ENCODE data around the gene MRPL54.

The MRPL54 gene

DNA sequence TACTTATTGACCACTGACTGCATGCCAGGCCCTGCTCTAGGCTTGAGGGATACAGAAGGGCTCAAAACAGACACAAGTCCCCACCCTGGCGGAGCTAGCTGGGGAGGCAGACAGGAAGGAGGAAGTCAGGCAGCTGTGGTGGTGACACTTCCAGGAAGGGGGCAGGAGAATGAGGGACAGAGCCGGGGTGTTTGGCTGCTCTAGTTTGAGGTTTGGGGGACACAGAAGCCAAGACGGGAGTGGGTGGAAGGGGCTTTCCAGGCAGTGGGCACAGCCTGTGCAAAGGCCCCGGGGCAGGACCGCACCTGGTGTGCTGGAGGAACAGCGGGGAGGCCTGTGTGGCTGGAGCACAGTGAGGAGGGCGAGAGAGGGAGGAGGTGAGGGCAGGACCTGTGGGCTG is 4.0 kb downstream of the MRPL54 start:
- no peaks in the 10 kb centered on the region for H3K36me3 ChIP-seq (ENCODE audit: control insufficient read depth, insufficient read depth, low read length)
- H3K56ac ChIP-seq (ENCODE audit: low read length): no peak overlapping the region
- H3K4me3 ChIP-seq (ENCODE audit: low read length): no peak overlapping the region
- H3K23ac ChIP-seq (ENCODE audit: low read length): no peak overlapping the region
- H3K4me2 ChIP-seq (ENCODE audit: low read length): no peak overlapping the region
- no peaks in the 10 kb centered on the region for H3K79me2 ChIP-seq (ENCODE audit: control insufficient read depth, insufficient read depth, low read length)
- no peaks in the 10 kb centered on the region for H3K79me1 ChIP-seq (ENCODE audit: low read length)
- H3K4ac ChIP-seq (ENCODE audit: low read depth, low read length): no peak overlapping the region
- H2BK120ac ChIP-seq (ENCODE audit: low read depth, low read length): no peak overlapping the region
- no peaks in the 10 kb centered on the region for H3K27me3 ChIP-seq (ENCODE audit: insufficient read depth, low read length, poor library complexity)
- no peak overlapping the region for H2AK5ac ChIP-seq (ENCODE audit: low read length)
- H3K9ac ChIP-seq (ENCODE audit: low read length): no peak overlapping the region
- no peak overlapping the region for H2BK15ac ChIP-seq (replicated peaks; ENCODE audit: low read depth)
- no peaks in the 10 kb centered on the region for H3K4me1 ChIP-seq (ENCODE audit: control insufficient read depth, low read depth, low read length)
- no peak for DNase-seq
- no CpG with 5 or more reads among the region's 7 CpGs for WGBS (ENCODE audit: extremely low coverage, insufficient coverage, low lambda C conversion rate)
- no peak overlapping the region for H4K5ac ChIP-seq (ENCODE audit: low read length)
- no peak overlapping the region for H3K27ac ChIP-seq (ENCODE audit: low read depth, low read length)
- no peak overlapping the region for H4K8ac ChIP-seq (ENCODE audit: low read depth, low read length)
- no peak overlapping the region for H3K18ac ChIP-seq (ENCODE audit: low read length)
- H2BK5ac ChIP-seq (ENCODE audit: low read length): no peak overlapping the region

DNA sequence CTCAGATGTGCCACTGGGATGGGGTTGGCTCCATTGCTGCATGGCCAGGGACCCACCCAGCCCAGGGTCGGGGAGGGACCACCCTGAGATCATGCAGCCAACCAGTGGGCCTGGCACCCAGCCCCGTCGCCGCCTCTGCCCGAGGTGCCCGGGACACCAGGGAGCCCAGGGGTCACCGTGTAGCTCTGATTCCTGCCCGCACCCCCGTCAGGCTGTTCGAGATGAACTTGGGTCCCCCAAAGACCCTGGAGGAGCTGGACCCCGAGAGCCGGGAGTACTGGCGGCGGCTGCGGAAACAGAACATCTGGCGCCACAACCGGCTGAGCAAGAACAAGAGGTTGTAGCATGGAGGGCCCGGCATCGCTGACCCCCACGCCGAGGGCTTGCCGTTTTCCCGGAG is 4.6 kb downstream of the MRPL54 start:
- Histone ChIP-seq H3K18ac (ENCODE audit: low read length) (no peak overlapping the region), H2BK15ac (replicated peaks; ENCODE audit: low read depth) (no peak overlapping the region), H3K23ac (ENCODE audit: low read length) (no peak overlapping the region), H3K56ac (ENCODE audit: low read length) (no peak overlapping the region), H3K27ac (ENCODE audit: low read depth, low read length) (no peak overlapping the region), H3K9ac (ENCODE audit: low read length) (no peak overlapping the region), H3K4ac (ENCODE audit: low read depth, low read length) (no peak overlapping the region), H3K27me3 (ENCODE audit: insufficient read depth, low read length, poor library complexity) (no peaks in the 10 kb centered on the region), H2AK5ac (ENCODE audit: low read length) (no peak overlapping the region), H3K79me2 (ENCODE audit: control insufficient read depth, insufficient read depth, low read length) (no peaks in the 10 kb centered on the region), H3K79me1 (ENCODE audit: low read length) (no peaks in the 10 kb centered on the region), H4K5ac (ENCODE audit: low read length) (no peak overlapping the region), H3K4me1 (ENCODE audit: control insufficient read depth, low read depth, low read length) (no peaks in the 10 kb centered on the region), H4K8ac (ENCODE audit: low read depth, low read length) (no peak overlapping the region), H3K4me3 (ENCODE audit: low read length) (no peak overlapping the region), H2BK5ac (ENCODE audit: low read length) (no peak overlapping the region), H3K36me3 (ENCODE audit: control insufficient read depth, insufficient read depth, low read length) (no peaks in the 10 kb centered on the region), H3K4me2 (ENCODE audit: low read length) (no peak overlapping the region), H2BK120ac (ENCODE audit: low read depth, low read length) (no peak overlapping the region)
- DNase-seq: no peak
- no CpG with 5 or more reads among the region's 23 CpGs for WGBS (ENCODE audit: extremely low coverage, insufficient coverage, low lambda C conversion rate)

DNA sequence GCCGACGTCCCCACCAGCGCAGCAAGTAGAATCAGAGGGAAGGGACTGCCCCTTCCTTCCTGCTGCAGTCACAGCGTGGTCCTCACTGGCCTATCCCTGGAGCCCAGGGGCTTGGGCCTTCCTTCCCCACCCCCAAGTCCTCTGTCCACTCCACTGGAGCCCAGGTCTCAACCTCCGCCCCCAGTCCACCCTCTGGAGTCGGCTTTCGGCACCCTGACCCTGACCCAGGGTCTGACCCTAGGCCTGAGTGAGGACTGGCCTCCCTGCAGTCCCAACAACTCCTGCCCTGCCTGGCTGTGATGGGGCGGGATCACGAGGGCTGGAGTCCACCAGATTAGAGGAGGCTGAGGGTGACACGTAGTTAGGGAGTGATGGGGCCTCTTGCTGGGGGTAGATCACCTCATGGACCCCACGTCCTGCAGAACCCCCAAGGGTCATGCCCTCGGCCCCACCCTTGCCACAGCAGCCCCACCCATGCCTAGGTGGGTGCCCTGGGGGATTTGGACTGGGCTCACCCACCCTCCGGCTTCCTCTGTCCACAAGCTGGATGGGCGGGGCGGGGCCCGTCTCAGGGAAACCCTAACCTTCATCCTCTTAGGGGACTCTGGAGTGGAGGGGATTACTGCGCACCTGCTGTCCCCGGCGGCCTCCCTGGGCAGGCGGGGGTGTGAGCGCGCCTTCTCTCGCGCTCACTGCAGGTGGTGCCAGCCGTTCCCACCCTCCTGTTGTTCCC is 5.7 kb downstream of the MRPL54 start:
- H3K4me2 ChIP-seq (ENCODE audit: low read length): no peak overlapping the region
- DNase-seq: no peak
- H3K23ac ChIP-seq (ENCODE audit: low read length): no peak overlapping the region
- H3K79me2 ChIP-seq (ENCODE audit: control insufficient read depth, insufficient read depth, low read length): no peaks in the 10 kb centered on the region
- no peak overlapping the region for H3K18ac ChIP-seq (ENCODE audit: low read length)
- no peak overlapping the region for H3K27ac ChIP-seq (ENCODE audit: low read depth, low read length)
- no peaks in the 10 kb centered on the region for H3K36me3 ChIP-seq (ENCODE audit: control insufficient read depth, insufficient read depth, low read length)
- H2BK120ac ChIP-seq (ENCODE audit: low read depth, low read length): no peak overlapping the region
- H3K9ac ChIP-seq (ENCODE audit: low read length): no peak overlapping the region
- no peak overlapping the region for H2BK15ac ChIP-seq (replicated peaks; ENCODE audit: low read depth)
- no peak overlapping the region for H3K56ac ChIP-seq (ENCODE audit: low read length)
- H4K5ac ChIP-seq (ENCODE audit: low read length): no peak overlapping the region
- H3K27me3 ChIP-seq (ENCODE audit: insufficient read depth, low read length, poor library complexity): no peaks in the 10 kb centered on the region
- H3K4me3 ChIP-seq (ENCODE audit: low read length): no peak overlapping the region
- no CpG with 5 or more reads among the region's 25 CpGs for WGBS (ENCODE audit: extremely low coverage, insufficient coverage, low lambda C conversion rate)
- no peaks in the 10 kb centered on the region for H3K4me1 ChIP-seq (ENCODE audit: control insufficient read depth, low read depth, low read length)
- H2BK5ac ChIP-seq (ENCODE audit: low read length): no peak overlapping the region
- H3K79me1 ChIP-seq (ENCODE audit: low read length): no peaks in the 10 kb centered on the region
- no peak overlapping the region for H3K4ac ChIP-seq (ENCODE audit: low read depth, low read length)
- no peak overlapping the region for H4K8ac ChIP-seq (ENCODE audit: low read depth, low read length)
- H2AK5ac ChIP-seq (ENCODE audit: low read length): no peak overlapping the region

DNA sequence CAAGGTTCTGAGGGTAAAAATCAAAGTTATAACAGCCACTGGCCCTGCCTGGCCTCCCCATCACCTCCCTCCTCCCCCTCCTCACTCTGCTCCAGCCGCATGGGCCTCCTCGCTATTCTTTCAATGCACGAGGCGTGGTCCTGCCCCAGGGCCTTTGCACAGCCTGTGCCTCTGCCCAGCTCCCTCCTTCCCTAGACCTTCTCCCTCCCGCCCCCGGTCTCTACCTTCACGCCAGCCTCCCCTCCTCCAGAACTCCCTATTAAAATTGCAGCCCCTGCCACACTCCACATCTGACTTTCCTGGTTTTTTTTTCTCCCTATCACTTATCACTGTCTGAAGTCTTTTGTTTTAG is 6.2 kb downstream of the MRPL54 start:
- Histone ChIP-seq H3K36me3 (ENCODE audit: control insufficient read depth, insufficient read depth, low read length) (no peaks in the 10 kb centered on the region), H3K56ac (ENCODE audit: low read length) (no peak overlapping the region), H3K79me1 (ENCODE audit: low read length) (no peaks in the 10 kb centered on the region), H3K4me3 (ENCODE audit: low read length) (no peak overlapping the region), H3K27me3 (ENCODE audit: insufficient read depth, low read length, poor library complexity) (no peaks in the 10 kb centered on the region), H3K79me2 (ENCODE audit: control insufficient read depth, insufficient read depth, low read length) (no peaks in the 10 kb centered on the region), H2BK5ac (ENCODE audit: low read length) (no peak overlapping the region), H2BK120ac (ENCODE audit: low read depth, low read length) (no peak overlapping the region), H3K18ac (ENCODE audit: low read length) (no peak overlapping the region), H3K4ac (ENCODE audit: low read depth, low read length) (no peak overlapping the region), H3K27ac (ENCODE audit: low read depth, low read length) (no peak overlapping the region), H4K5ac (ENCODE audit: low read length) (no peak overlapping the region), H2AK5ac (ENCODE audit: low read length) (no peak overlapping the region), H3K4me1 (ENCODE audit: control insufficient read depth, low read depth, low read length) (no peaks in the 10 kb centered on the region), H3K4me2 (ENCODE audit: low read length) (no peak overlapping the region), H2BK15ac (replicated peaks; ENCODE audit: low read depth) (no peak overlapping the region), H4K8ac (ENCODE audit: low read depth, low read length) (no peak overlapping the region), H3K9ac (ENCODE audit: low read length) (no peak overlapping the region), H3K23ac (ENCODE audit: low read length) (no peak overlapping the region)
- WGBS (ENCODE audit: extremely low coverage, insufficient coverage, low lambda C conversion rate): no CpG with 5 or more reads among the region's 7 CpGs
- no peak for DNase-seq

DNA sequence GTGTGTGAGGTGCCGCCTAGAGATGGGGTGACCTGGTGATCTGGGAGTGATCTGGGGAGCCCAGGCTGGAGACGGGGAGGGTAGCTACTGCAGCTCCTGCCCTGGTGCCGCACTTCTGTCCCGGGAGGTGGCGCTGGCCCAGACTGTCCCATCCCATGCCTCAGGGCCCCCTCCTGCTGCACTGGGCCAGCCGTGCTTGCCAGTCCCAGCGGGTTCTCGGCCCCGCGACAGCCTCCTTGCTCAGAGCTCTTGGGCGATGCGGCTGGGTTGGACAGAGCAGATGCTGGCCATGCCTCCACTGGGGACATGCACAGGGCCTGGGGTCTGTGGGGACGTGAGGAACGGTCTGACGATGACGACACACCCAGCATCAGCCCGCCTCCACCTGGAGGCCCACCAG is 7.0 kb downstream of the MRPL54 start:
- Histone ChIP-seq H3K4me3 (ENCODE audit: low read length) (no peak overlapping the region), H2AK5ac (ENCODE audit: low read length) (no peak overlapping the region), H4K8ac (ENCODE audit: low read depth, low read length) (no peak overlapping the region), H3K79me1 (ENCODE audit: low read length) (no peaks in the 10 kb centered on the region), H3K56ac (ENCODE audit: low read length) (no peak overlapping the region), H3K4me2 (ENCODE audit: low read length) (no peak overlapping the region), H2BK5ac (ENCODE audit: low read length) (no peak overlapping the region), H3K36me3 (ENCODE audit: control insufficient read depth, insufficient read depth, low read length) (no peaks in the 10 kb centered on the region), H3K79me2 (ENCODE audit: control insufficient read depth, insufficient read depth, low read length) (no peaks in the 10 kb centered on the region), H3K27me3 (ENCODE audit: insufficient read depth, low read length, poor library complexity) (no peaks in the 10 kb centered on the region), H3K4me1 (ENCODE audit: control insufficient read depth, low read depth, low read length) (no peaks in the 10 kb centered on the region), H3K18ac (ENCODE audit: low read length) (no peak overlapping the region), H2BK15ac (replicated peaks; ENCODE audit: low read depth) (no peak overlapping the region), H3K23ac (ENCODE audit: low read length) (no peak overlapping the region), H3K27ac (ENCODE audit: low read depth, low read length) (no peak overlapping the region), H3K9ac (ENCODE audit: low read length) (no peak overlapping the region), H2BK120ac (ENCODE audit: low read depth, low read length) (no peak overlapping the region), H3K4ac (ENCODE audit: low read depth, low read length) (no peak overlapping the region), H4K5ac (ENCODE audit: low read length) (no peak overlapping the region)
- WGBS (ENCODE audit: extremely low coverage, insufficient coverage, low lambda C conversion rate): no CpG with 5 or more reads among the region's 17 CpGs
- DNase-seq: no peak
